KOPT-K1 (cell line): ENCODE measurements around the gene TBC1D5.
"Not testable (repeated sequence)": the region's sequence is repeated elsewhere in the genome, so short reads cannot be mapped to it uniquely, and the experiment has no call there.

ENCODE experiments used
- H3K27ac ChIP-seq: fragments of 200-600 bp; sonication (generic); 2 replicates; pipeline ENCODE4 v1.5.1; 2016; ENCODE audit warnings: antibody characterized with exemption, mild to moderate bottlenecking, low read depth, low read length; ENCODE audit not compliant: poor library complexity, severe bottlenecking
- H3K36me3 ChIP-seq: fragments of 200-600 bp; sonication (generic); 2 replicates; pipeline ENCODE4 v1.5.1; 2017; ENCODE audit warnings: antibody characterized with exemption, mild to moderate bottlenecking, low read length, moderate library complexity; ENCODE audit not compliant: insufficient read depth
- H3K9me3 ChIP-seq: fragments of 200-600 bp; sonication (generic); 2 replicates; pipeline ENCODE4 v1.5.1; 2017; ENCODE audit warnings: antibody characterized with exemption, low read length, mild to moderate bottlenecking; ENCODE audit not compliant: insufficient read depth, poor library complexity, severe bottlenecking

Gene TBC1D5

GRCh38 chr3:17740721-17741141 lies 1.7 kb downstream of the TBC1D5 start:
- H3K9me3 ChIP-seq, result no peaks in the 10 kb centered on the region
- H3K36me3 ChIP-seq, result peaks cover 6% of the 10 kb centered on the region; the same call in 1 of the 2 replicates
- H3K27ac ChIP-seq, result peak overlapping the region; percentile 86

DNA sequence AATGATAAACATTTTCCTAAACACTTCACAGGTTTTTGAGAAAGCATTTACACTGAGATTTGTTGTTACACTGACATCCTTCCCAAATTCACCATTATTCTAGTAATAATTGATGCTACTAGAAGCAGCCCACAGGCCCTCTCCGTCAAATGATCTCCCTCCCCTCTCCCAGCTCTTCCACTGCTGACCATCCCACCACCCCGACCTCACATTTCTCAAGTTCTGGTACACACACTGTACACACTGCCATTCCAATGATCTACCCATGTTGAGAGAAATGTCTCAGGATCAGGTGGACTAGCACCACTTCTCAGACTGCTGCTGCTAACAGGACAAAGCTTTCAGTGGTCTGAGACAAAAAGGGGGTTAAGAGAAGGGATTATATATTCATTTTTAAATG lies 3.5 kb downstream of the TBC1D5 start:
- H3K9me3 ChIP-seq, result no peaks in the 10 kb centered on the region
- peaks cover 6% of the 10 kb centered on the region; the same call in 1 of the 2 replicates for H3K36me3 ChIP-seq
- no peak overlapping the region for H3K27ac ChIP-seq

GRCh38 chr3:17738219-17738618 lies 4.2 kb downstream of the TBC1D5 start:
- Histone ChIP-seq H3K9me3 (no peaks in the 10 kb centered on the region), H3K27ac (no peak overlapping the region), H3K36me3 (peaks cover 6% of the 10 kb centered on the region; the same call in 1 of the 2 replicates)

GRCh38 chr3:17737591-17737990 lies 4.8 kb downstream of the TBC1D5 start:
- H3K9me3 ChIP-seq, result no peaks in the 10 kb centered on the region
- H3K36me3 ChIP-seq, result peaks cover 6% of the 10 kb centered on the region; the same call in 1 of the 2 replicates
- H3K27ac ChIP-seq, result no peak overlapping the region

- H3K9me3 ChIP-seq, H3K27ac ChIP-seq, H3K36me3 ChIP-seq: not testable (repeated sequence)
Observed at GRCh38 chr3:17735362-17735761, 7.1 kb downstream of the TBC1D5 start.

GRCh38 chr3:17733768-17734167 lies 8.7 kb downstream of the TBC1D5 start:
- peaks cover 8% of the 10 kb centered on the region for H3K36me3 ChIP-seq
- H3K27ac ChIP-seq, result no peak overlapping the region
- H3K9me3 ChIP-seq, result no peaks in the 10 kb centered on the region

DNA sequence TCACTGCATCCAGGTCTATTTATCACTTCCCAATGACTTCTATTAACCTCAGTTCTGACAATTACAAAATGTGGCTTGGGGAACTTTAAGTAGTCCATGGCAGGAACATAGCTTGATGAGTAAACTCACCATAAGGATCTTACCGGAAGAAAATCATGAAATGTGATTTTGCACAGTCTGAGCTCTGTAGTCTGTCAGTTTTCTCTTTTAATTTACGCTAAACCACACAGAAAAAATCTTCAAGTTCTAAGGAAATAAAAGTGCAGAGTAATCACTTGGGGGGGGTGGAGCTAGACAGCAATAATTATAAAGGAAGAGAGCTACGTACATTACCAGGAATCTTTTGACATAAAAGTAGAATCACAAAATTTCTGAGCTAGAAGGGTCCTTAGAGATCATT lies 9.2 kb downstream of the TBC1D5 start:
- H3K27ac ChIP-seq, result no peak overlapping the region
- H3K36me3 ChIP-seq, result peaks cover 11% of the 10 kb centered on the region
- peaks cover 3% of the 10 kb centered on the region for H3K9me3 ChIP-seq

- Histone ChIP-seq H3K27ac (peak overlapping the region; percentile 11), H3K36me3 (peaks cover 39% of the 10 kb centered on the region), H3K9me3 (peaks cover 30% of the 10 kb centered on the region)
Observed at GRCh38 chr3:17730318-17730967, 12.0 kb downstream of the TBC1D5 start.

- Histone ChIP-seq H3K27ac (no peak overlapping the region), H3K36me3 (peaks cover 41% of the 10 kb centered on the region), H3K9me3 (peaks cover 31% of the 10 kb centered on the region)
Observed at GRCh38 chr3:17726313-17726712, 16.1 kb downstream of the TBC1D5 start.

DNA sequence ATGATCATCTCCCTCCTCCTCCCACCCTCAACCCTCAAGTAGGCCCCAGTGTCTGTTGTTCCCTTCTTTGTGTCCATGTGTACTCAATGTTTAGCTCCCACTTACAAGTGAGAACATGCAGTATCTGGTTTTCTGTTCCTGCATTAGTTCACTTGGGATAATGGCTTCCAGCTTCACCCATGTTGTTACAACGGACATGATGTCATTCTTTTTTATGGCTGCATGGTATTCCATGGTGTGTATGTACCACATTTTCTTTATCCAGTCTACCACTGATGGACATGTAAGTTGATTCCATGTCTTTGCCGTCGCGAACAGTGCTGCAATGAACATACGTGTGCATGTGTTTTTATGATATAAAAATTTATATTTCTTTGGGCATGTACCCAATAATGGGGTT lies 16.6 kb downstream of the TBC1D5 start:
- Histone ChIP-seq H3K36me3 (peaks cover 41% of the 10 kb centered on the region), H3K9me3 (peaks cover 31% of the 10 kb centered on the region)
- H3K27ac ChIP-seq, result not testable (repeated sequence)

GRCh38 chr3:17724948-17725347 lies 17.5 kb downstream of the TBC1D5 start:
- H3K36me3 ChIP-seq, result peaks cover 41% of the 10 kb centered on the region
- peaks cover 31% of the 10 kb centered on the region for H3K9me3 ChIP-seq

GRCh38 chr3:17724122-17724521 lies 18.3 kb downstream of the TBC1D5 start:
- Histone ChIP-seq H3K9me3 (peaks cover 31% of the 10 kb centered on the region), H3K27ac (no peak overlapping the region), H3K36me3 (peaks cover 36% of the 10 kb centered on the region)

More at GRCh38 chr3:17724948-17725347, 17.5 kb downstream of the TBC1D5 start:
- no peak overlapping the region for H3K27ac ChIP-seq

DNA sequence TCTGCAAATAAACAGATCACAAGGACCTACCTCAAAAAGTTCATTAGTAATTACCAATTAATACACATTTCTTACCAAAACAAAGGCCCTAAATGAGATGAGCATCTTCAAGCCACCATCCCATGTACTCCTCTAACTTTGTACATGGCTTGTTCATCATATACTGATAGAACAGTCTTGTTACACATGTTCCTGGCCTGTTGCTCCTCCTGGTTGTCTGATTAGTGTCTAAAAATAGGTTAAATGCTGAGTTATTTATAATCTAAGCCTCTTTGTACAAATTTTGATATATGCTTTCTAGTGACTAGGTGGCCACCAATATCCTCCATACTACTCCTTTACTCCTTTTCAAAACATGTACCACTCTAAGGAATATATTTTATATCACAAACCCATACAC lies 25.0 kb downstream of the TBC1D5 start:
- Histone ChIP-seq H3K9me3 (peaks cover 28% of the 10 kb centered on the region), H3K27ac (no peak overlapping the region), H3K36me3 (peaks cover 28% of the 10 kb centered on the region)

DNA sequence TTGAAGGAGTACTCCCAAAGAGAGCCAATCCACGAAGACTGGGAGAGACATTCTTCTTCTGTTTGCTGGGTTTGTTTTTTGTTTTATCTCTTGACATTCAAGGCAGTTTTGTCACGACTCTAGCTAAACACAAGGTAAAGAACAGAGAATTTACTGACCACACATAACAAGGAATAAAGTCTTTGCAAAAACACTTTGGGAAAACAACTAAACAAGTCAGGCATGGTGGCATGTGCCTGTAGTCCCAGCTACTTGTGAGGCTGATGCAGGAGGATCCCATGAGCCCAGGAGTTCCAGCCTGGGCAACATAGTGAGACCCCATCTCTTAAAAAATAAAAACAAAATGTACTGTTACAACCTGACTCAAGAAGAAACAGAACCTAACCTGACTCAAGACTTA lies 28.0 kb downstream of the TBC1D5 start:
- Histone ChIP-seq H3K36me3 (peaks cover 28% of the 10 kb centered on the region), H3K27ac (no peak overlapping the region), H3K9me3 (peaks cover 28% of the 10 kb centered on the region)

DNA sequence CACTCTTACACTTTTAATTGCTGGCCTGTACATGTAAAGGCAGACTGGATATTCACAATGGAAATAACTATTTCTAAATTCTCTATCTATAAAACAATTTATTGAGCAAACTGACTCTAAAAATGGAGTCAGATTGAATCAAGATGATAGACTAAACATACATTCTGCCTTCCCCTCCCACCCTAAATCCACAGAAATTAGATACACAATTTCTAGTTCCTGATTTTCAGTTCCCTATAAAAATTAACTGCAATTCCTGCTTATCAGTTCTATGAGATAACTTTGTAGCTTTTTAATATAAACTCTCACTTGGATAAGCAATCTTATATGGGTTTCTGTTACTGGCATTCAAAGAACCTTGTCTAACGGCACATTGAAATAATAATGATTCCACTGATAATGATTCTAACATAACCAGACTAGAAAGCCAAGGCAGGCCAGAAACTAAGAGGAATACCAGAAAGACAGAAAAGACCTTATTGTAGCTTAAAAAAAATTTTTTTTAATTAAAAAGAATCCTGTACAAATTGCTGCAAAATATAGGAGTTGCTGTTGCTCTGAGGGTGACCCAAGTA lies 33.1 kb downstream of the TBC1D5 start:
- Histone ChIP-seq H3K36me3 (peaks cover 7% of the 10 kb centered on the region), H3K27ac (no peak overlapping the region), H3K9me3 (peaks cover 15% of the 10 kb centered on the region)
